Activated T-cell treated with anti-CD3 and anti-CD28 coated beads, Interleukin-2, amount 50 U/mL, for 72 hours (primary cell): ENCODE results near the gene PIP5K1C. TPM values are rescaled to one million over a fixed set of nuclear protein-coding genes. Genes with fewer than 3 reads are reported as not detected.

Experiments
- ATAC-seq, 2 donors: fragments of 150-1000 bp; cut with Tn5 transposase; replicated peaks in 1 of 2; 2 replicates each; pipeline ENCODE4 v1.10.0; 2021; ENCODE audit warnings: moderate library complexity in 2 of 2, mild to moderate bottlenecking in 1 of 2
- DNase-seq, 2 donors: peaks; one replicate each; pipeline ENCODE4 v3.0.0; 2021 to 2022; ENCODE audit warnings: mixed read lengths in 1 of 2
- H3K27ac Mint-ChIP-seq: one replicate; pipeline ENCODE4 v1.8.0; 2022; ENCODE audit warnings: mild to moderate bottlenecking, moderate library complexity, mixed read lengths
- H3K27me3 Mint-ChIP-seq: one replicate; pipeline ENCODE4 v1.8.0; 2022; ENCODE audit warnings: low read depth, mixed read lengths
- H3K36me3 Mint-ChIP-seq, 2 donors: one replicate each; pipeline ENCODE4 v1.8.0; 2022; ENCODE audit warnings: mixed read lengths in 2 of 2, mild to moderate bottlenecking in 1 of 2; ENCODE audit not compliant: insufficient read depth in 2 of 2
- H3K4me1 Mint-ChIP-seq: one replicate; pipeline ENCODE4 v1.8.0; 2022; ENCODE audit warnings: low read depth, mixed read lengths
- H3K4me3 Mint-ChIP-seq, 2 donors: one replicate each; pipeline ENCODE4 v1.8.0; 2022; ENCODE audit warnings: mild to moderate bottlenecking in 2 of 2, mixed read lengths in 2 of 2, moderate library complexity in 2 of 2
- H3K9me3 Mint-ChIP-seq, 2 donors: one replicate each; pipeline ENCODE4 v1.8.0; 2022; ENCODE audit warnings: mixed read lengths in 2 of 2
- total RNA-seq, 2 donors: library from RNA; stranded (reverse); gene quantifications; one replicate each; pipeline ENCODE4 v1.2.3, GENCODE V29; 2022

The PIP5K1C gene
- total RNA-seq, 2 donors from 2014 or later: 16.0 to 21.0 TPM

- Mint-ChIP-seq H3K27me3 (no peaks in the 10 kb centered on the region), H3K36me3 (no peaks in the 10 kb centered on the region), H3K4me3 (no peak overlapping the region), H3K4me1 (peaks cover 4% of the 10 kb centered on the region), H3K27ac (no peak overlapping the region), H3K9me3 (no peaks in the 10 kb centered on the region)
- no peak for DNase-seq
- no peak for ATAC-seq
Measured at GRCh38 chr19:3730457-3730958, 30.2 kb upstream of the PIP5K1C start.

GRCh38 chr19:3725640-3726310, 25.5 kb upstream of the PIP5K1C start:
- H3K9me3 Mint-ChIP-seq: no peaks in the 10 kb centered on the region
- no peaks in the 10 kb centered on the region for H3K27me3 Mint-ChIP-seq
- DNase-seq (no peak), ATAC-seq (no peak)
- H3K4me1 Mint-ChIP-seq: peaks cover 17% of the 10 kb centered on the region
- H3K27ac Mint-ChIP-seq: no peak overlapping the region
- no peak overlapping the region for H3K4me3 Mint-ChIP-seq
- no peaks in the 10 kb centered on the region for H3K36me3 Mint-ChIP-seq

- Mint-ChIP-seq H3K4me1 (peaks cover 17% of the 10 kb centered on the region), H3K27ac (no peak overlapping the region)
Measured at GRCh38 chr19:3725121-3725520, 24.9 kb upstream of the PIP5K1C start.

GRCh38 chr19:3723883-3724282, 23.6 kb upstream of the PIP5K1C start:
- H3K9me3 Mint-ChIP-seq: no peaks in the 10 kb centered on the region
- no peaks in the 10 kb centered on the region for H3K36me3 Mint-ChIP-seq

More at GRCh38 chr19:3725121-3725520, 24.9 kb upstream of the PIP5K1C start:
- no peaks in the 10 kb centered on the region for H3K27me3 Mint-ChIP-seq
- no peaks in the 10 kb centered on the region for H3K9me3 Mint-ChIP-seq
- H3K4me3 Mint-ChIP-seq: no peak overlapping the region
- no peak for DNase-seq
- ATAC-seq: no peak
- no peaks in the 10 kb centered on the region for H3K36me3 Mint-ChIP-seq

GRCh38 chr19:3723110-3723488, 22.8 kb upstream of the PIP5K1C start:
- no peak overlapping the region for H3K4me3 Mint-ChIP-seq
- DNase-seq: no peak
- no peaks in the 10 kb centered on the region for H3K27me3 Mint-ChIP-seq
- H3K36me3 Mint-ChIP-seq: no peaks in the 10 kb centered on the region
- H3K4me1 Mint-ChIP-seq: peaks cover 12% of the 10 kb centered on the region
- H3K27ac Mint-ChIP-seq: no peak overlapping the region
- no peaks in the 10 kb centered on the region for H3K9me3 Mint-ChIP-seq
- ATAC-seq: no peak

More at GRCh38 chr19:3723883-3724282, 23.6 kb upstream of the PIP5K1C start:
- H3K4me1 Mint-ChIP-seq: peaks cover 17% of the 10 kb centered on the region
- H3K4me3 Mint-ChIP-seq: no peak overlapping the region
- DNase-seq (no peak), ATAC-seq (no peak)
- no peak overlapping the region for H3K27ac Mint-ChIP-seq
- H3K27me3 Mint-ChIP-seq: no peaks in the 10 kb centered on the region

GRCh38 chr19:3722443-3723109, 22.3 kb upstream of the PIP5K1C start:
- DNase-seq: no peak
- H3K4me1 Mint-ChIP-seq: peaks cover 12% of the 10 kb centered on the region
- no peaks in the 10 kb centered on the region for H3K27me3 Mint-ChIP-seq
- no peak for ATAC-seq
- H3K27ac Mint-ChIP-seq: no peak overlapping the region
- no peaks in the 10 kb centered on the region for H3K36me3 Mint-ChIP-seq
- H3K9me3 Mint-ChIP-seq: no peaks in the 10 kb centered on the region
- H3K4me3 Mint-ChIP-seq: peak overlapping the region; percentile 72 to 82

GRCh38 chr19:3721887-3722442, 21.7 kb upstream of the PIP5K1C start:
- peaks cover 12% of the 10 kb centered on the region for H3K4me1 Mint-ChIP-seq
- H3K36me3 Mint-ChIP-seq: no peaks in the 10 kb centered on the region
- ATAC-seq: no peak
- H3K27ac Mint-ChIP-seq: no peak overlapping the region
- no peaks in the 10 kb centered on the region for H3K27me3 Mint-ChIP-seq
- peak overlapping the region; percentile 72 to 82 for H3K4me3 Mint-ChIP-seq
- no peaks in the 10 kb centered on the region for H3K9me3 Mint-ChIP-seq
- DNase-seq: no peak

GRCh38 chr19:3721131-3721886, 21.0 kb upstream of the PIP5K1C start:
- Mint-ChIP-seq H3K4me1 (peaks cover 12% of the 10 kb centered on the region), H3K27me3 (no peaks in the 10 kb centered on the region), H3K27ac (no peak overlapping the region), H3K9me3 (no peaks in the 10 kb centered on the region), H3K36me3 (no peaks in the 10 kb centered on the region), H3K4me3 (peak overlapping the region; percentile 72 to 82)
- peak; percentile 90 to 93 for DNase-seq
- peak; percentile 86 to 93 for ATAC-seq

- peaks cover 12% of the 10 kb centered on the region for H3K4me1 Mint-ChIP-seq
- ATAC-seq: no peak
Measured at GRCh38 chr19:3720349-3720917, 20.2 kb upstream of the PIP5K1C start.

GRCh38 chr19:3719868-3720267, 19.6 kb upstream of the PIP5K1C start:
- no peak overlapping the region for H3K27ac Mint-ChIP-seq
- H3K36me3 Mint-ChIP-seq: no peaks in the 10 kb centered on the region
- peaks cover 8% of the 10 kb centered on the region for H3K4me1 Mint-ChIP-seq
- no peaks in the 10 kb centered on the region for H3K9me3 Mint-ChIP-seq
- H3K27me3 Mint-ChIP-seq: no peaks in the 10 kb centered on the region
- ATAC-seq (no peak), DNase-seq (no peak)
- H3K4me3 Mint-ChIP-seq: no peak overlapping the region

More at GRCh38 chr19:3720349-3720917, 20.2 kb upstream of the PIP5K1C start:
- H3K9me3 Mint-ChIP-seq: no peaks in the 10 kb centered on the region
- H3K36me3 Mint-ChIP-seq: no peaks in the 10 kb centered on the region
- no peaks in the 10 kb centered on the region for H3K27me3 Mint-ChIP-seq
- no peak overlapping the region for H3K27ac Mint-ChIP-seq
- H3K4me3 Mint-ChIP-seq: no peak overlapping the region
- no peak for DNase-seq

- Mint-ChIP-seq H3K36me3 (no peaks in the 10 kb centered on the region), H3K27ac (no peak overlapping the region), H3K4me3 (no peak overlapping the region), H3K9me3 (no peaks in the 10 kb centered on the region), H3K27me3 (no peaks in the 10 kb centered on the region), H3K4me1 (no peaks in the 10 kb centered on the region)
- DNase-seq: no peak
- no peak for ATAC-seq
Measured at GRCh38 chr19:3716147-3716668, 15.9 kb upstream of the PIP5K1C start.

- no peak overlapping the region for H3K4me3 Mint-ChIP-seq
- DNase-seq: no peak
Measured at GRCh38 chr19:3712663-3713611, 12.7 kb upstream of the PIP5K1C start.

More at GRCh38 chr19:3712663-3713611, 12.7 kb upstream of the PIP5K1C start:
- H3K27me3 Mint-ChIP-seq: peaks cover 5% of the 10 kb centered on the region
- H3K9me3 Mint-ChIP-seq: no peaks in the 10 kb centered on the region
- H3K4me1 Mint-ChIP-seq: no peaks in the 10 kb centered on the region
- no peak overlapping the region for H3K27ac Mint-ChIP-seq
- H3K36me3 Mint-ChIP-seq: no peaks in the 10 kb centered on the region
- no peak for ATAC-seq
